Tibial nerve (tissue), 4 donors: ENCODE results near the gene HEBP1. TPM values are rescaled to one million over a fixed set of nuclear protein-coding genes. Genes with fewer than 3 reads are reported as not detected.

ENCODE experiments used
- DNase-seq, 2 donors: peaks; one replicate each; pipeline ENCODE4 v3.0.0-alpha.2; 2019; ENCODE audit warnings: low spot score in 2 of 2
- H3K27ac ChIP-seq, 4 donors: fragments of 200-600 bp; sonication (generic) in 3 of 4; one replicate each; pipeline ENCODE4 v1.5.1; 2017 to 2019; ENCODE audit warnings: mild to moderate bottlenecking in 1 of 4
- H3K27me3 ChIP-seq, 2 donors: fragments of 200-600 bp; sonication (generic) in 1 of 2; one replicate each; pipeline versions ENCODE4 v1.5.1 to v1.6.0; 2017 to 2019
- H3K36me3 ChIP-seq, 3 donors: fragments of 200-600 bp; sonication (generic); one replicate each; pipeline ENCODE4 v1.5.1; 2018 to 2019
- H3K4me1 ChIP-seq, 4 donors: fragments of 200-600 bp; sonication (generic) in 3 of 4; one replicate each; pipeline ENCODE4 v1.5.1; 2017 to 2019
- H3K4me3 ChIP-seq, 4 donors: fragments of 200-600 bp; sonication (generic) in 3 of 4; one replicate each; pipeline ENCODE4 v1.5.1; 2017 to 2019; ENCODE audit warnings: mild to moderate bottlenecking in 1 of 4, moderate library complexity in 1 of 4
- H3K9me3 ChIP-seq, 4 donors: fragments of 200-600 bp; sonication (generic) in 3 of 4; one replicate each; pipeline ENCODE4 v1.5.1; 2017 to 2019
- CTCF ChIP-seq, 5 experiments: fragments of 200-600 bp in 3 of 5; fragments of 450-650 bp in 2 of 5; sonication (generic) in 3 of 5; IDR thresholded peaks; one replicate each; pipeline ENCODE4 v1.5.1; 2016 to 2019; ENCODE audit warnings: antibody characterized with exemption in 5 of 5, mild to moderate bottlenecking in 3 of 5, moderate library complexity in 2 of 5
- EP300 ChIP-seq, 2 donors: sonication (generic); formaldehyde crosslinking; IDR thresholded peaks; one replicate each; pipeline ENCODE4 v1.6.1; 2017; ENCODE audit warnings: antibody characterized with exemption in 2 of 2, mild to moderate bottlenecking in 1 of 2
- POLR2A ChIP-seq, 2 donors: fragments of 450-650 bp; IDR thresholded peaks; one replicate each; pipeline ENCODE4 v1.6.1; 2017; ENCODE audit warnings: antibody characterized with exemption in 2 of 2, mild to moderate bottlenecking in 2 of 2, moderate library complexity in 2 of 2
- whole genome bisulfite sequencing, 2 donors: methylation state at CpG; one replicate each; pipeline ENCODE4 v1.1.5; 2018; 5-methylcytosine and 5-hydroxymethylcytosine counted together
- total RNA-seq, 4 donors: library from RNA; depleted of rRNA; stranded (reverse); fragments of >200 nt; gene quantifications; one replicate each; pipeline ENCODE4 v1.1.0, GENCODE V29; 2016

Gene HEBP1
- total RNA-seq, 4 donors from 2014 or later: 42.7 to 61.0 (median 51.7) TPM

DNA sequence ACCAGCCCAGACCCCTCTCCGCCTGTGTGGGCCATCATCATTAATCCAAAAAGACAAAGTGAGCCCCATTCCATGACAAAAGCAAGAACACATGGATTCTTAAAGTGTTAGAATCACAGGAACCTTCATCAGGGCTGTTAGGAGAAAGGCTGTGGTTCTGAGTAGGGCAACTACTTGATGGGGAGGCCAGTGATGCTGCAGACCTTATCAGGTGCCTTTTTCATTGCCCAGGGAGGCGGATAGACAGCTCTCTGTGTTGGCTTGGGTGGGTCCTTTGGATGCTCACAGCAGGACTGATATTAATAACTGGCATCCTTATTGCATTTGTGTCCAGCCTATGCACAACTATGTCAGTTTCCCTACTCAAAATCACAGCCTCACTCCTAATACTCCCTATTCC, 2.3 kb downstream of the HEBP1 start:
- Histone ChIP-seq H3K27ac (peak overlapping the region in 2 of 4 donors; percentile 26 to 34), H3K27me3 (no peaks in the 10 kb centered on the region), H3K36me3 (no peaks in the 10 kb centered on the region), H3K4me1 (peaks cover 0 to 59% (median 22%) of the 10 kb centered on the region in 4 donors), H3K4me3 (no peak overlapping the region), H3K9me3 (no peaks in the 10 kb centered on the region)
- 42 to 66% methylated on average over 2 of the region's 2 CpGs for WGBS, 2 donors
- no peak for DNase-seq
- TF ChIP-seq EP300 (IDR thresholded peaks at IDR 0.05): no peak
- no peak for TF ChIP-seq POLR2A (IDR thresholded peaks at IDR 0.05)
- no peak for TF ChIP-seq CTCF (IDR thresholded peaks at IDR 0.05)

DNA sequence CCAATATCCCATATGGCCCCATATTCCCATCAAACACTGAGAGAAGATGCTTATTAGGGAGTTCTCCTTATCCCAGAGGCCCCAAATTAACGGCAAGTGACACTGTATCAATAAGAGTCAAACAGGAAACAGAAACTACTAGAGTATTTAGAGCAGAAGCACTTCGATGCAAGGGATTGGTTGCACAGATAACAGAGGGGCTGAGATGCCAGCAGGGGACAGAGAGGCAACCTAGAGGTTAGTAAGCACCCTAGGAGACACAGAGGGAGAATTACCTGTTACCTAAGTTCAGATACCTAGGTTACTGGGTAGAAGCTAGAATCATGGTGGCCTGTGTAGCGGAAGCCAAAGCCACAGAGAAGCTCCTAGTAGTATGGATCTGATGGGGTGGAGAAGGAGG, 2.9 kb downstream of the HEBP1 start:
- Histone ChIP-seq H3K4me1 (peaks cover 0 to 60% (median 21%) of the 10 kb centered on the region in 4 donors), H3K36me3 (no peaks in the 10 kb centered on the region), H3K4me3 (no peak overlapping the region), H3K27me3 (no peaks in the 10 kb centered on the region), H3K27ac (peak overlapping the region in 2 of 4 donors; percentile 26 to 34), H3K9me3 (no peaks in the 10 kb centered on the region)
- TF ChIP-seq POLR2A (IDR thresholded peaks at IDR 0.05) (no peak), EP300 (IDR thresholded peaks at IDR 0.05) (no peak), CTCF (IDR thresholded peaks at IDR 0.05) (no peak)
- DNase-seq: no peak
- 58 to 60% methylated on average over 3 of the region's 3 CpGs for WGBS, 2 donors

- 65 to 70% methylated on average over 3 of the region's 3 CpGs for WGBS, 2 donors
- H3K4me3 ChIP-seq: no peak overlapping the region
- no peaks in the 10 kb centered on the region for H3K27me3 ChIP-seq
- H3K9me3 ChIP-seq: no peaks in the 10 kb centered on the region
- no peak for DNase-seq
- no peaks in the 10 kb centered on the region for H3K36me3 ChIP-seq
- H3K27ac ChIP-seq: no peak overlapping the region
- no peak for TF ChIP-seq POLR2A (IDR thresholded peaks at IDR 0.05)
- no peak for TF ChIP-seq EP300 (IDR thresholded peaks at IDR 0.05)
- TF ChIP-seq CTCF (IDR thresholded peaks at IDR 0.05): no peak
- peaks cover 0 to 62% (median 20%) of the 10 kb centered on the region in 4 donors for H3K4me1 ChIP-seq
These were observed 3.9 kb downstream of the HEBP1 start for GRCh38 chr12:12996209-12996608.

DNA sequence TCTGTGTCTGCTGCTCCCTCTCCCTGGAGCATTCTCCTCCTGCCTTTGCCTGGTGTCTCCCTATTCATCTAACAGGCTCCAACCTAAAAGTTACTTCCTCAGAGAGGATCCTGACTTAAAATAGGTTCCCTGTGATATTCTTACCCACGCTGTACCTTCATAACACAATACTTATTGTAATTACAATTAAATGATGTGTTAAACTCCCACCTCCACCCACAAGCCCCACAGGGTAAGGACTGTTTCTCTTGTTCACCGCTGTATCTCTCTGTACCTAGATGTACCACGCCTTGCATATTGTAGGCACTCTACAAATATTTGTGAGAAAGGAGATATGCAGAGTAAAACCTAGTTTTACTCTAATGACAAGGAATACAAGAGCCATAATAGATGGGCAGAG, 5.0 kb downstream of the HEBP1 start:
- Histone ChIP-seq H3K4me3 (no peak overlapping the region), H3K27ac (no peak overlapping the region), H3K9me3 (no peaks in the 10 kb centered on the region), H3K4me1 (peaks cover 0 to 70% (median 20%) of the 10 kb centered on the region in 4 donors), H3K27me3 (no peaks in the 10 kb centered on the region), H3K36me3 (no peaks in the 10 kb centered on the region)
- no peak for DNase-seq
- WGBS, 2 donors: 95 to 96% methylated on average over 3 of the region's 3 CpGs
- TF ChIP-seq CTCF (IDR thresholded peaks at IDR 0.05) (no peak), POLR2A (IDR thresholded peaks at IDR 0.05) (no peak), EP300 (IDR thresholded peaks at IDR 0.05) (no peak)

DNA sequence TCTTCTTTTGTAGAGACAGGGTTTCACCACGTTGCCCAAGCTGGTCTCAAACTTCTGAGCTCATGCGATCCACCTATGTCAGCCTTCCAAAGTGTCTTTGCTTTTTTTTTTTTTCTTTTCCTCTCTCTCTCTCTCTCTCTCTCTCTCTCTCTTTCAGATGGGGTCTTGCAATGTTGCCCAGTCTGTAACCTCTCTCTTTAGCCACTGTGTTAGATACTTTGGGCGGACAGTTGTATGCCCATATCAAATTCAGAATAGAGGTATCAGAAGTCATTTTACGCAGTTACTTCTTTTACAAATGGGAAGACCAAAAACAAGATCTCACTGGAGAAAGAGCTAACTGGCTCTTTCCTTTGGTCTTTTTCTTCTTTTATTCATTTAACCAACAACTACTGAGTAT, 6.7 kb downstream of the HEBP1 start:
- 94 to 97% methylated on average over 4 of the region's 4 CpGs for WGBS, 2 donors
- H3K4me1 ChIP-seq: peaks cover 0 to 56% (median 12%) of the 10 kb centered on the region in 4 donors
- no peaks in the 10 kb centered on the region for H3K9me3 ChIP-seq
- peak overlapping the region in 1 of 4 donors; percentile 19 for H3K4me3 ChIP-seq
- peaks cover 0 to 11% (median 0%) of the 10 kb centered on the region in 3 donors for H3K36me3 ChIP-seq
- H3K27ac ChIP-seq: peak overlapping the region in 3 of 4 donors; percentile 41 to 79 (median 79)
- TF ChIP-seq EP300 (IDR thresholded peaks at IDR 0.05) (no peak), POLR2A (IDR thresholded peaks at IDR 0.05) (no peak), CTCF (IDR thresholded peaks at IDR 0.05) (no peak)
- no peaks in the 10 kb centered on the region for H3K27me3 ChIP-seq
- no peak for DNase-seq
